HG03571 (cell line): ENCODE measurements around the gene SV2B.
"Not testable (repeated sequence)": the region's sequence is repeated elsewhere in the genome, so short reads cannot be mapped to it uniquely, and the experiment has no call there.

ENCODE experiments used
- ATAC-seq: cut with Tn5 transposase; IDR thresholded peaks from one replicate; pipeline ENCODE4 v1.9.1; 2021; ENCODE audit not compliant: unreplicated experiment

The SV2B gene, protein sequence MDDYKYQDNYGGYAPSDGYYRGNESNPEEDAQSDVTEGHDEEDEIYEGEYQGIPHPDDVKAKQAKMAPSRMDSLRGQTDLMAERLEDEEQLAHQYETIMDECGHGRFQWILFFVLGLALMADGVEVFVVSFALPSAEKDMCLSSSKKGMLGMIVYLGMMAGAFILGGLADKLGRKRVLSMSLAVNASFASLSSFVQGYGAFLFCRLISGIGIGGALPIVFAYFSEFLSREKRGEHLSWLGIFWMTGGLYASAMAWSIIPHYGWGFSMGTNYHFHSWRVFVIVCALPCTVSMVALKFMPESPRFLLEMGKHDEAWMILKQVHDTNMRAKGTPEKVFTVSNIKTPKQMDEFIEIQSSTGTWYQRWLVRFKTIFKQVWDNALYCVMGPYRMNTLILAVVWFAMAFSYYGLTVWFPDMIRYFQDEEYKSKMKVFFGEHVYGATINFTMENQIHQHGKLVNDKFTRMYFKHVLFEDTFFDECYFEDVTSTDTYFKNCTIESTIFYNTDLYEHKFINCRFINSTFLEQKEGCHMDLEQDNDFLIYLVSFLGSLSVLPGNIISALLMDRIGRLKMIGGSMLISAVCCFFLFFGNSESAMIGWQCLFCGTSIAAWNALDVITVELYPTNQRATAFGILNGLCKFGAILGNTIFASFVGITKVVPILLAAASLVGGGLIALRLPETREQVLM

DNA sequence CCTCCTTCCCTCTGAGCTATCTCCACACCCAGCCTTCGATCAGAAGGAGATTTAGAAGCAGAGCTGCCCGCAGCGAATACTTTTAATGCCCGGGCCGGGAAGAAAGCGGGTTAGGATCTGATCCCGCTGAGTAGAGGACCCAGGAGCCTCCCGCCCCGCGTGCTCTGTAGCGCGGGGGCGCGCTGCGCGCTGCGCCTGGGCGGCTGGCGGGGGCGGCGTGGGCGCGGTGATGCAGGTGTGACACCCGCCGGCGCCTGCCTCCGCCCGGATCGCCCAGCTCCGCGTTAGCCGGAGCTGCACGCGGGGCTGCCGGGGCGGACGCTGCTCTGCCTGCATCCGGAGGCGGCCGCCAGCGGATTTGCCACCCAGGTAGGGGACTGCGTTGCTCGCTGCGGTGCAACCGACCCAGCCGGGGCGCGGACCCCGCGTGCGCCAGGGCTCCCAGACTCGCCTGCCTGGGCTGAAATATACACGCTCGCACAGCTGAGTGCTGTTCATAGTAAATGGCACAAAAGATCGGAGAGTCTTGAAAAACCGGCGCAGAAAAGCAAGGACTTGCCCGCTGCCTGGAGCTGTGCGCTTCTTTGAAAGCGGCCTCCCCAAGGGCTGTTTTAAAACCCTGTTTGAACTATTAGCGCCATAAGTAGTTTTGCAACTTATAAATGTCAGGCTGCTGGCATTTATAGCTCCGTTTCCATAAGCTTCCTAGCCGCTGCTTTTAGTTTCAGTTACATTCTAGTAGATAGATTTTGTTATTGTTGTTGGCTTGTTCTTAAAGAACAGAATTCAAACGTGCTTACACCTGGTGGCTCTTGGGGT, at the start of gene SV2B:
Gene SV2B, plus strand, starts transcription at position 263 of the 819 bp plus-strand sequence. CDS start 126,007 bp downstream, outside the sequence.
- peak; percentile 52 for ATAC-seq

DNA sequence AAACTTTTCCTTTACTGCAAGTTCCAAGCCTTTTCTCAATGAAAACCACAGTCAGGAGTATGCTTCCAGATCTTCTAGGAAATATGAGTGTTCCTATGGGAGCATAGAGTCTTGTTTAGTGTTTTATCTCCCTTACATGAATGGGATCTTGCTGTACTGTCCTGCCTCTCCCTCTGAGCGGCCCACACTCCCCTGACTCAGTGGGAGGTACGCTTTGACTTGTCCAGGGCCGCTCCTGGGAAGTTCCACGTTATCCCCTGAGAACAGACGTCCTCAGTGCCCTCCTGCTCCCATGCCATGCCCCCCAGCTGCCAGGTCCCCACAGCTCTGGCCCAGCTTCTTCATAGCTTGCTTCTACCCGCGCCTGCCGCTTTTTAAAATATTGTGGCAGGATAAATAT, 48.8 kb upstream of the SV2B start:
- no peak for ATAC-seq

DNA sequence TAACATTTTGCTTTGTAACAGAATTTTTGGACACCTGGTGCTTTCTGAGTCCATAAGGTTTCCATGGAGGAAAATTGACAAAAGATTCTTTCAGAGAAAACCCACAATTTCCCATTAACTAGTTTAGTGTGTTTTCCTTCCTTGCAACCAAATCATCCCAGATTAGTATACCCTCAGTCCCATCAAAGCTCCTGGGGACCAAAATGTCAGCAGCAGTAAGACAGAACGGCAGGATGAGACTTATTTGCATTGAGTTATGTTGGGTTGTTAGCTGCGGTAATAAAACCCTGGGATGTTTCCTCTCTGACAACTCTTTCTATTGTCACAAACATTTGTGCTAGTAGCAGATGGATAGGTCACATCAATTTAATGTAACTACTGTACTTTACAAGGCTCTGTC, 45.2 kb upstream of the SV2B start:
- no peak for ATAC-seq

DNA sequence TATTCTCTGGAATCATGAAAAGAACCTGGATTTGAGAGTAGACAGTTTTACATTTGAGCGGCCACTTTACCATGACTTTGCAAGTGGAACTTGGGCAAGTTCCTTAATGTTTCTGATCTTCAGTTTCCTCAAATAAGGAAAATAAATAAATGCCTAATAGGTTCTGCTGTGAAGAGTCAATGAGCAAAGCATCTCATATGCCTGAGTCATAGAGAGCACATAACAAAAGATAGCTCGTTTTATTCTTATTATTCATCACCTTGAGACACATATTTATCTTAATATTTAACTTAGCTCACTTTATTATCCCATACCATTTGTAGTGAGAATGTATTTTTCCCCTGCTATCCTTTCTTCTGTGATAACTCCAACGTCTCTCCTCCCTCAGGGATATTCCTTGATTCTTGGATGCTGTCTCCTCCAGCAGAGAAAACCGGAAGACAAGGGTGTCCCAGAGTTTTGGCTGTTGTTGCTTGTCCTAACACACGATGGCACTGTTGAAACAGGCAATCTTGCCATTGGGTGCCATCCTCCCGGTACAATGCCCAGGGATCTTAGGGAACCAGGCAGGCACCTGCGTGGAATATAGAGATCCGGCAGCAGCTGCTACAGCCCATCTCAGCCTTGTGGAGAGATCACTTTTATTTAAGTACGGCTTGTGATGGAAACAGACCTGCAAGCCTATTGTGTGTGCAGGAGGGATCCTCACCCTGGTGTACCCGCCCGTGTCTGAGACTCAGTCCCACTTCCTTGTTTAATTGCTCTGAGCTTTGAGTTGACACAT, 44.3 kb upstream of the SV2B start:
- ATAC-seq = no peak

DNA sequence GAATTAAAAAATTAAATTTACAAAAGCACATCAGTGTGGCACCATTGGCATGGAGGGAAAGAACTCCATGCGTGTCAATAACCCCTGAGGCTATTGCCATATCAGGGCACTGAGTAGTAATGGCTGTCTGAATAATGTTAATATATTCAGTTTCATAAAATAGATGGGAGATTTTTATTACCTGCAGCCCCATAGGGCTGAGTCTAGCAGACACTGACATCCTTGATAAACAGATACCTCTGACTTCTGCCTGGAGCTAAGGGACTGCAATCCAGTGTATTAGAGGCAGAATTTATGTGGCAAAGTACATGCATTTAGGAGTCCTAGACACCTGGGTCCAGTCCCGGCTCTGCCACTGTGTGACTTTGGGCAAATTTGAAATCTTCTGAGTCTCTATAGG, 38.8 kb upstream of the SV2B start:
- no peak for ATAC-seq

DNA sequence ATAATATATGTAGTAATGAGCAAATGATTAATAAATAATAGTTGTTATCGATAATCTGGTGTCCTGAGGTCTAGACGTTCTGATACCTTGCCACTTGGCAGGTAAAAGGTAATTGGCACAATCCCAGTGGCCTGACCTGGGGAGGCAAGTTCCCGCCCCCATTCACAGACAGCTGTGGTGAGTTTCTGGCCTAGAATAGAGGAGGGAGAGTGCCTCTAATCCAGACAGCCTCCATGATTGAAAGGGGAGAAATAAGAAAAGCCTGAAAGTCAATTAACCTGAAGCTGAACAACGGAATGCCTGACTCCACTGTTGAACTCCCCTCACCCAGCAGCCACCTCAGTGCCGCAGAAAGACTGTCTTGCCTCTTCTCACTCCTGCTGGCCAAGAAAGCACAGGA, 38.1 kb upstream of the SV2B start:
- no peak for ATAC-seq

DNA sequence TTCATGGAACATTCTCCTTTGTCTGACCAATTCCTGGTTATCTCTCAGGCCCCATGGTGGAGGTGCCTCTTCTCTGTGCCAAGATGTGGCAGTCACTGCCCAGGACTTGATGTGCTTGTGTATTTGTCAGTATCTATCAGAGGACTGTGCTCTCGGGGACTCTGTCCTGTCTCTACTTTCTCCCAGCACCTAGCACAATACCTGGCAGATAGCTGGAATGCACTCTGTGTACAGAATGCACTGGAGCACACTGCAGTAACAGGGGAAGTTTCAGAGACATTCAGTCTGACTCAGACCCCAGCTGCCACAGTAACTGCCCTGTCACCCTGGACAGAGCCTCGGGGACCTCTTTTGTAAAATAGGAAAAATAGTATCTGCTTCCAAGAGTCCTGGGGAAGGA, 34.6 kb upstream of the SV2B start:
- ATAC-seq = no peak

DNA sequence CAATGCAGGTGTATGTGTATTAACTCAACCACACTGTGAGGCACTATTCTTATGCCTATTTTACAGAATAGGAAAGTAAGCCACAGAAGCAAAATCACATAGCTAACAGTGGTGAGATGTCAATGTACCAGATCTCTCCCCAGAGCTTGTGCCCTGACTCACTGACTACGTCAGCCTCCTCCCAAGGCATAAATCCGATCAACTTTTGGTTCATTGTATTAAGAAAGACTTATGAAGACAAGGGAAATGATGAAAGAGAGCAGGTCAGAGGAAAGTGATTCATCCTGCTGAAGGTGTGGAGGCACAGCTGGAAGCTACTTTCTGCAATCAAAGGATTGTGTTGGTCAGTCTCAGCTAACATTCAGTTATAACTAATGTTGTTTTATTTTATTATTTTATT, 33.0 kb upstream of the SV2B start:
- ATAC-seq = no peak

DNA sequence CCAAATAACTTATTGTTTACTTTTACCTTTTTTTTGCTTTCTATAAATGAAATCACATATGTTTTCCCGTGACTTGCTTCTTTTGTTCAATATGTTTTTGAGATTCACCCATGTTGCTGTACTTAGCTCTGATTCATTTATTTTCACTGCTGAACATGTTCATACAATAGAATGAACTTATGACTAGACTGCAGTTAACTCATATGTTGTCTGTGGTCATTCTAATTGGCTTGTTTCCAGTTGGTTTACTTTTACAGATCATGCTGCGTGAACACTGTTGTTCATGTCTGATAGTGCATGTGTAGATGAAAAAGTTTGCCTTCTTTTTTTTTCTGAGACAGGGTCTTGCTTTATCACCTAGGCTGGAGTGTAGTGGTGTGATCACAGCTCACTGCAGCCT, 31.6 kb upstream of the SV2B start:
- ATAC-seq = no peak

DNA sequence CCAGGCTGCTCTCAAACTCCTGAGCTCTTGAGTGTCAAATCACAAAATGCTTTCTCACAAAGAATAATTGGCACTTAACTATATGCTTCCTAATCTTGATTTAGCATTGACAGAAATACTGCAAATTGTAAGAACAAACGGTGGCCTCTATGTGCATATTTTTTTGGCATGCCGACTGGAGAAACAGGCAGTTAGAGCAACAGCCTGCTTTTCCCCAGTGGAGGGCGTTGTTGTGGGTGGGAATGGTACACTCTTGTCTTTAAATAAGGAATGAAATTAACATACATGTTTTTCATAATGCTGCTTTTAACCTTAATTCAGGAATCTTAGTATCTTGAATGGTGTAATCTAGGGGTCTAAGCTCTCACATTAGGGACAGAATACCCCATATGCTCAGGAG, 31.1 kb upstream of the SV2B start:
- ATAC-seq = no peak

DNA sequence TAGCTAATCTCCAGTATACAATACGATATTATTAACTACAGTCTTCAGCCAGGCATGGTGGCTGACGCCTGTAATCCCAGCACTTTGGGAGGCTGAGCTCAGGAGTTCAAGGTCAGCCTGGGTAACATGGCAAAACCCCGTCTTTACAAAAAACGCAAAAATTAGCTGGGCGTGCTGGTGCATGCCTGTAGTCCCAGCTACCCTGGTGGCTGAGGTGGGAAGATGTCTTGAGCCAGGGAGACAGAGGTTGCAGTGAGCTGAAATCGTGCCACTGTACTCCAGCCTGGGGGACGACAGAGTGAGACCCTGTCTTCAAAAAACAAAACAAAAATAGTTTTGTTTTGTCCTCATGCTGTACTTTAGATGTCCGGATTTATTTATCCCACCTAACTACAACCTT, 29.2 kb upstream of the SV2B start:
- no peak for ATAC-seq

DNA sequence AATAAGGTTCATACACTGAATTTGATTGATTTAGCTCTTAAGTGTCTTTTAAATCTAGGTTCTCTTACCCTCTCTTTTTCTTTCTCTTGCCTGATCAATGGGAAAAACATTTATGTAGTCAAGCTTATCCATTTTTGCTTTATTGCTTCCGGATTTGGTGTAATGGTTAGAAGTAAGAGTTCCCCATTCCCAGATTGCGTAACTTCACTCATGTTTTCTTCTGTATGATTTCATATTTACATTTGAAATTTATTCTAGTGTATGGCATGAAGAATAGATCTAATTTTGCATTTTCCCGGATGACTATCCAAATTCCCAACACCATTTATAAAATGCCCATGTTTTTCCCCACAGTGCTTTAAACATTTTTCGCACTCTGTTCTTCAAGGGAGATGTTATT, 27.9 kb upstream of the SV2B start:
- ATAC-seq = no peak

DNA sequence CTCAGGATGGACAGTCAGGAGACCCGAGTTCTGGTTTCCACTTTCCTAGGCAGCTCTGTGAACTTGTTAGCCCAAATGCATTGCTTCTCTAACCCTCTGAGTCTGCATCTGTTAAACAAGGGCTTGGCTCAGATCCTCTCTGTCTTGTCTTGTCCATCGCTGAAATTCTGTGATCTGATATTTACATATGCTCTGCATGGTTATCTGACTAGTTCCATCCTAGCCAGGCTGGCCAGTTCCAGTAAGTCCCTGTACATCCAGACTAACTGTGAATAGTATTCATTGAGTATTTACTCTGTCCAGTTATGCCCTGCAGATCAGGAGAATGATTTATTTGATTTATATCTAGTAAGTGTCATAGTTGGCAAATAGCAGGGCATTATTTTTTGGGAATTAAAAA, 27.0 kb upstream of the SV2B start:
- ATAC-seq = no peak

DNA sequence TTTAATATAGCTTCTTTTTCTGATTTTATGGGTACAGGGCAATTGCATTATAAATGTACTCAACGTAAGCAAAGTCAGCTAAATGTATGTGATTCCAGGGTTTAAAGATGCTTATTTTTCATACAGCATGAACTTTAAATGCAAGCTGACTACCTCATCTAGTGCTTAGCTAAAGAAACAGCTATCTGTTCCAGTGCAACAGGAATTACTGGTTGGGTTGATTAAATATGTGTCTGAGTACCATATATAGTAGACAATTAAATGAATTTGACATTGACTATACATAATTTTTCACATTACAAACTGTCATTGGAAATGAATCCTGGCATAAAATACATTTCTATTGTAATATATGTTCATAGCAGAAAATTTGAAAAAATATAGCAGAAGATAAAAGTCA, 26.3 kb upstream of the SV2B start:
- no peak for ATAC-seq

DNA sequence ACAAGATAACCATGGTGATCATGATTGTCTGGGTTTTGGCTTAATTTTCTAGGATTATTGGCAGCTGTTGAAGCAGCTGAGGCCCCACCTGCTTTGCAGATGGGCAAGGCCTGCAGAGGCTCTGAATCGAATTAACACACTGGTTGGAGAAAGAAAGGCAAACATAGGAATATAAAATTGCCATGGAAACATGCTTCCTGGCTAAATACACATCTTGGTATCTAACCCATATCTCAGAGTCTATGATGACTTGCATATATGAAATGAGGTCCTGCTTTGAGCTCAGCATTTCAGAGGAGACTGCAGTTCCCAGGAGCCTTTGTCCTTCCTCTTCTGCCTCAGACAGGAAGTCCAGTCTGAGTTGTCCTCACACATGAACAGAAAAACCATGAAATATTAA, 24.3 kb upstream of the SV2B start:
- ATAC-seq = no peak

DNA sequence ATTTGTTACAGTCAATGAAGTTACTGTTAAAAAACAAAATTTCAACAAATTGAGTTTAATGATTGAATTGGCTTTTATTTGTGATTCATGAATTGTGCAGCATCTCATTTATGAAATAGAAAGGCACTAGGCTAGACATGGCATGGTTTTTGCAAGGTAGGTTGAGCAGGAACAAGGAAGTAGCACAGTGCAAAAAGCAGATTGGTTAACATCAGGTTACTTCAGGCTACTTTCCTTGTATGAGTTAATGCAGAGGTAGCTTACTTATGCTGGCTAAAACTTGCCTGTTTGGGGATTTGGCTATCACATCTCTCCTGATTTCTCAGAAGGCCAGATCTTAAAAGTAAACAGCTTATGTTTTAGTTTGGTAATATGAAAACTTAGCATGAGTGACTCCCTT, 23.0 kb upstream of the SV2B start:
- ATAC-seq = no peak

DNA sequence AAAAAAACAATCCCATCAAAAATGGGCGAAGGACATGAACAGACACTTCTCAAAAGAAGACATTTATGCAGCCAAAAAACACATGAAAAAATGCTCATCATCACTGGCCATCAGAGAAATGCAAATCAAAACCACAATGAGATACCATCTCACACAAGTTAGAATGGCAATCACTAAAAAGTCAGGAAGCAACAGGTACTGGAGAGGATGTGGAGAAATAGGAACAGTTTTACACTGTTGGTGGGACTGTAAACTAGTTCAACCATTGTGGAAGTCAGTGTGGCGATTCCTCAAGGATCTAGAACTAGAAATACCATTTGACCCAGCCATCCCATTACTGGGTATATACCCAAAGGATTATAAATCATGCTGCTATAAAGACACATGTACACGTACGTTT, 6.2 kb upstream of the SV2B start:
- ATAC-seq = not testable (repeated sequence)

DNA sequence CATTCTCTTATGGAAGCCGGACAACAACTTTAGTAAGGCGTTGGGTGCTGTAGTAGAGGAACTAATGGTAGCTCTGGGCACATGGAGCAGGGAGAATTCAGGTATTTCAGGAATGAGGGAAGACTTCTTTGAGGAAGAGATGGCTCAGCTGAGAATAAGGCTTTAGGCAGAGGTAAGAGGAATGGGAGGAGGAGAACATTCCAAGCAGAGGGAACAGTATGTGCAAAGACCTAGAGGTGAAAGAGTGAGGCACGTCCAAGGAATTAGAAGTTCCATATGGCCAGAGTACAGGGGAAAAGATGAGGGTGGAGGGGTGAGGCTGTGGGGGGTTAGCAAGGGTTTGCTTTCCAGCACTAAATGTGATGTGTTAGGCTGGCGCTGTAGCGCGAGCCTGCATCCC, 1.6 kb upstream of the SV2B start:
- ATAC-seq = no peak

DNA sequence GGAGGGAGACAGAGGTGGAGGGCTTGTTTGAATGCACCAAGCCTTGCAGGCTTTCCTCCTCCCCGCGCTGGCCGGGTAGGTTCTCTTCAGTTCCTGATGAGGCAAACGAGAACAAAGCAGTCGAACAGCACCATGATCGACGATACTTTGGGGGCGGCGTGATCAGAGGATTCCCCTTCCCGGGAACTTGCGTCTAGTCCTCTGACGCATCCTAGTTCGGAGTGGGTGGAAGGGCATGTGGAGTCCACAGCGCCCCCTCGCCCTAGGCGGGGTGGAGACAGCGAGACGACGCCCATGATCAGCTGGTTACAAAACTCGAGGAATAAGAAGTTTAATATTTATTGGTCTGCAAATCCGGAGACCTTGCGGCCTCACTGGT, 452 bp upstream of the SV2B start:
- no peak for ATAC-seq

DNA sequence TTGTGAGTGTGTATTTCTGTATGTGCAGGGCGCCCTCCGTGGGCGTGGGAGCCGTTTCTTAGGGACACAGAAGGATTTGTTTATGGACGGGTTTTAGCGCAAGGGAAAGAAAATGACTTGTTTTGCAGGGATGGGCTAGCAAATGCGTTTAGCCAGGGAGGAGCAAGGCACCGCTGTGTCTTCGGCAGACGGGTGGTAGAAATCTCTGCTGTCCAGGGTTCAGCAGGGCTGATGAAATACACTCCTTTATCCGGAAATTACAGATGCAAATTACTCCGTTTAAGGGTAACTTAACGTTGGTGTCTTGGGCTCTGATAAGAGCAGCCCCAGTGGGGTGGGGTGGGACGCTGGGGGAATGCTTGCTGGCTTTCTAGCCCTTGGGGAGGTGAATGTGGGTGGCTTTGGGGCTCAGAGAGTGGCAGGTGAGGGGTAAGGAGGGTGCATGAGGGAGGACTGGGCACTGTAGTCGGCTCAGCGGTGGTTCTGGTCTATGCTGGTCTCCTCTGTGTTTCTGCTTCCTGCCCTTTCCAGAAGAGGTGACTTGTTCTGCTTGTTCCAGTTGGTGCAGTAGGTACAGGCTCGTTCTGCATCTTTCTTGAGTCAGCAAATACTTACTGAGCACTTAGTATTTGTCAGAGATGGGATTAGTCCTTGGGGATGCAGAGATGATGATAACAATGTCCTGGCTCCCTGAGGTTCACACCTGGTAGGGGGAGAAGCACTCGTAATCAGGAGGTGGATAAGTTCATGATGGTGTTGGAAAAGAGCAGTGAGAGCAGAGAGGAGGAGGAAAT, 954 bp downstream of the SV2B start:
- no peak for ATAC-seq

DNA sequence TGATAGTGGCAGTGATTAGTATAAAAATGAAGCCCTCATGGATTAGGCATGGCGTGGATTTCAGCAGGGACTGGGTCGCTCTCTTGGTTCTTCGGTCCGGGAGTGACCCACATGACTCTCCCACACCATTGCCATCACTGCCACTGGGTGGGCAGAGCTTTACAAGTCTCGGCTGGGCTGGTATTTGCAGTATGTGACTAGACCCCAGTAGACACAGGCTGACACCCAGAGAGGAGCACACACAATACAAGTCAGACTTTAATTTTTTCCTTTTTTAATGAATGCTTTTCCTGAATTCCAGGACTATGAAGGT, 1.5 kb downstream of the SV2B start:
- ATAC-seq = no peak
